Liver (tissue), 3 donors: ENCODE data around the gene VSIG10.

ENCODE experiments used
- EGR1 ChIP-seq, 2 donors: IDR thresholded peaks; 2 replicates each; pipeline ENCODE4 v1.6.1; 2016 to 2018; ENCODE audit warnings: antibody characterized with exemption in 2 of 2, low read depth in 2 of 2
- FOXA1 ChIP-seq: IDR thresholded peaks from 2 replicates; pipeline ENCODE4 v1.6.1; 2016; ENCODE audit warnings: antibody characterized with exemption
- GABPA ChIP-seq, 2 donors: IDR thresholded peaks in 1 of 2; conservative IDR thresholded peaks in 1 of 2; 2 replicates each; pipeline ENCODE4 v1.6.1; 2016; ENCODE audit warnings: antibody characterized with exemption in 2 of 2, mild to moderate bottlenecking in 1 of 2, moderate library complexity in 1 of 2
- HNF4G ChIP-seq: IDR thresholded peaks from 2 replicates; pipeline ENCODE4 v1.6.1; 2016; ENCODE audit warnings: antibody characterized with exemption
- RAD21 ChIP-seq, 2 donors: IDR thresholded peaks; 2 replicates each; pipeline ENCODE4 v1.6.1; 2016; ENCODE audit warnings: antibody characterized with exemption in 2 of 2, mild to moderate bottlenecking in 2 of 2
- RXRA ChIP-seq, 2 donors: IDR thresholded peaks; 2 replicates each; pipeline ENCODE4 v1.6.1; 2017 to 2018; ENCODE audit warnings: antibody characterized with exemption in 2 of 2, mild to moderate bottlenecking in 1 of 2
- SP1 ChIP-seq: IDR thresholded peaks from 2 replicates; pipeline ENCODE4 v1.6.1; 2018; ENCODE audit warnings: antibody characterized with exemption, mild to moderate bottlenecking
- TAF1 ChIP-seq: conservative IDR thresholded peaks from 2 replicates; pipeline ENCODE4 v1.6.1; 2016; ENCODE audit warnings: antibody characterized with exemption, mild to moderate bottlenecking
- YY1 ChIP-seq: IDR thresholded peaks from 2 replicates; pipeline ENCODE4 v1.6.1; 2016; ENCODE audit warnings: antibody characterized with exemption, mild to moderate bottlenecking
- TF ChIP-seq, protein P1 (sequence below): fragments of 150-350 bp; IDR thresholded peaks from 2 replicates; pipeline ENCODE4 v1.5.1; 2017; ENCODE audit warnings: improper control_type of control experiment, low read depth, low read length; ENCODE audit not compliant: missing input control
- TF ChIP-seq, protein P2 (sequence below): IDR thresholded peaks from 2 replicates; pipeline ENCODE4 v1.6.1; 2016; ENCODE audit warnings: antibody characterized with exemption, mild to moderate bottlenecking
- TF ChIP-seq, protein P3 (sequence below): IDR thresholded peaks from 2 replicates; pipeline ENCODE4 v1.6.1; 2016; ENCODE audit warnings: antibody characterized with exemption
- TF ChIP-seq, protein P4 (sequence below): IDR thresholded peaks from 2 replicates; pipeline ENCODE4 v1.6.1; 2016; ENCODE audit warnings: antibody characterized with exemption
- TF ChIP-seq, protein P5 (sequence below): IDR thresholded peaks from 2 replicates; pipeline ENCODE4 v1.6.1; 2016; ENCODE audit warnings: antibody characterized with exemption
- donor health status: healthy.
- donor health status: healthy.

DNA sequence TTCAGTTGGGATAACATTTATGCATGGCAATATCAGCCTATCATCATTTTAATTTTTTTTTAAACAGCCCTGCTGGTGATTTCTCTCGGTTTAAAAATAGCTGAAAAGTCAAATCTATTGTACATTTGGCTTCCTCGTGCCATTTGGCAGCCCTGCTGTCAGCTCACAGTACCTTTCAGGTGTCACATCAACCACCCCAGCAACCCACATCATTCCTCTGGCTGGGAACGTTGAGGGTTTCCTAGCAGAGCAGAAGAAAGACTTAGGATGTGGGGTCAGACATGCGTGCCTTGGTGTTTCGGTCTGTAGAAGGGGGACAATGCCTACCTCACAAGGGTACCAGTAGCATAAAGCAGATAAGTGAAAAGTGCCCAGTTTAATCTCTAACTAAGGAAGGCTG, 47.9 kb upstream of the VSIG10 start:
- TF ChIP-seq, protein P1, sequence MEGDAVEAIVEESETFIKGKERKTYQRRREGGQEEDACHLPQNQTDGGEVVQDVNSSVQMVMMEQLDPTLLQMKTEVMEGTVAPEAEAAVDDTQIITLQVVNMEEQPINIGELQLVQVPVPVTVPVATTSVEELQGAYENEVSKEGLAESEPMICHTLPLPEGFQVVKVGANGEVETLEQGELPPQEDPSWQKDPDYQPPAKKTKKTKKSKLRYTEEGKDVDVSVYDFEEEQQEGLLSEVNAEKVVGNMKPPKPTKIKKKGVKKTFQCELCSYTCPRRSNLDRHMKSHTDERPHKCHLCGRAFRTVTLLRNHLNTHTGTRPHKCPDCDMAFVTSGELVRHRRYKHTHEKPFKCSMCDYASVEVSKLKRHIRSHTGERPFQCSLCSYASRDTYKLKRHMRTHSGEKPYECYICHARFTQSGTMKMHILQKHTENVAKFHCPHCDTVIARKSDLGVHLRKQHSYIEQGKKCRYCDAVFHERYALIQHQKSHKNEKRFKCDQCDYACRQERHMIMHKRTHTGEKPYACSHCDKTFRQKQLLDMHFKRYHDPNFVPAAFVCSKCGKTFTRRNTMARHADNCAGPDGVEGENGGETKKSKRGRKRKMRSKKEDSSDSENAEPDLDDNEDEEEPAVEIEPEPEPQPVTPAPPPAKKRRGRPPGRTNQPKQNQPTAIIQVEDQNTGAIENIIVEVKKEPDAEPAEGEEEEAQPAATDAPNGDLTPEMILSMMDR: no peak
- TF ChIP-seq FOXA1 (no peak), RAD21 (IDR thresholded peaks at IDR 0.05) (no peak), EGR1 (IDR thresholded peaks at IDR 0.05; ENCODE audit: low read depth in 2 of 2) (no peak), YY1 (no peak), TAF1 (no peak), SP1 (no peak), HNF4G (no peak), GABPA (IDR thresholded peaks at IDR 0.05 in 1 of 2, conservative IDR thresholded peaks at IDR 0.05 in 1 of 2) (no peak), RXRA (IDR thresholded peaks at IDR 0.05) (no peak)
- TF ChIP-seq, protein P2, sequence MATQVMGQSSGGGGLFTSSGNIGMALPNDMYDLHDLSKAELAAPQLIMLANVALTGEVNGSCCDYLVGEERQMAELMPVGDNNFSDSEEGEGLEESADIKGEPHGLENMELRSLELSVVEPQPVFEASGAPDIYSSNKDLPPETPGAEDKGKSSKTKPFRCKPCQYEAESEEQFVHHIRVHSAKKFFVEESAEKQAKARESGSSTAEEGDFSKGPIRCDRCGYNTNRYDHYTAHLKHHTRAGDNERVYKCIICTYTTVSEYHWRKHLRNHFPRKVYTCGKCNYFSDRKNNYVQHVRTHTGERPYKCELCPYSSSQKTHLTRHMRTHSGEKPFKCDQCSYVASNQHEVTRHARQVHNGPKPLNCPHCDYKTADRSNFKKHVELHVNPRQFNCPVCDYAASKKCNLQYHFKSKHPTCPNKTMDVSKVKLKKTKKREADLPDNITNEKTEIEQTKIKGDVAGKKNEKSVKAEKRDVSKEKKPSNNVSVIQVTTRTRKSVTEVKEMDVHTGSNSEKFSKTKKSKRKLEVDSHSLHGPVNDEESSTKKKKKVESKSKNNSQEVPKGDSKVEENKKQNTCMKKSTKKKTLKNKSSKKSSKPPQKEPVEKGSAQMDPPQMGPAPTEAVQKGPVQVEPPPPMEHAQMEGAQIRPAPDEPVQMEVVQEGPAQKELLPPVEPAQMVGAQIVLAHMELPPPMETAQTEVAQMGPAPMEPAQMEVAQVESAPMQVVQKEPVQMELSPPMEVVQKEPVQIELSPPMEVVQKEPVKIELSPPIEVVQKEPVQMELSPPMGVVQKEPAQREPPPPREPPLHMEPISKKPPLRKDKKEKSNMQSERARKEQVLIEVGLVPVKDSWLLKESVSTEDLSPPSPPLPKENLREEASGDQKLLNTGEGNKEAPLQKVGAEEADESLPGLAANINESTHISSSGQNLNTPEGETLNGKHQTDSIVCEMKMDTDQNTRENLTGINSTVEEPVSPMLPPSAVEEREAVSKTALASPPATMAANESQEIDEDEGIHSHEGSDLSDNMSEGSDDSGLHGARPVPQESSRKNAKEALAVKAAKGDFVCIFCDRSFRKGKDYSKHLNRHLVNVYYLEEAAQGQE: no peak
- TF ChIP-seq, protein P3, sequence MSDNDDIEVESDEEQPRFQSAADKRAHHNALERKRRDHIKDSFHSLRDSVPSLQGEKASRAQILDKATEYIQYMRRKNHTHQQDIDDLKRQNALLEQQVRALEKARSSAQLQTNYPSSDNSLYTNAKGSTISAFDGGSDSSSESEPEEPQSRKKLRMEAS: no peak
- TF ChIP-seq, protein P4, sequence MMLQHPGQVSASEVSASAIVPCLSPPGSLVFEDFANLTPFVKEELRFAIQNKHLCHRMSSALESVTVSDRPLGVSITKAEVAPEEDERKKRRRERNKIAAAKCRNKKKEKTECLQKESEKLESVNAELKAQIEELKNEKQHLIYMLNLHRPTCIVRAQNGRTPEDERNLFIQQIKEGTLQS: no peak
- TF ChIP-seq, protein P5, sequence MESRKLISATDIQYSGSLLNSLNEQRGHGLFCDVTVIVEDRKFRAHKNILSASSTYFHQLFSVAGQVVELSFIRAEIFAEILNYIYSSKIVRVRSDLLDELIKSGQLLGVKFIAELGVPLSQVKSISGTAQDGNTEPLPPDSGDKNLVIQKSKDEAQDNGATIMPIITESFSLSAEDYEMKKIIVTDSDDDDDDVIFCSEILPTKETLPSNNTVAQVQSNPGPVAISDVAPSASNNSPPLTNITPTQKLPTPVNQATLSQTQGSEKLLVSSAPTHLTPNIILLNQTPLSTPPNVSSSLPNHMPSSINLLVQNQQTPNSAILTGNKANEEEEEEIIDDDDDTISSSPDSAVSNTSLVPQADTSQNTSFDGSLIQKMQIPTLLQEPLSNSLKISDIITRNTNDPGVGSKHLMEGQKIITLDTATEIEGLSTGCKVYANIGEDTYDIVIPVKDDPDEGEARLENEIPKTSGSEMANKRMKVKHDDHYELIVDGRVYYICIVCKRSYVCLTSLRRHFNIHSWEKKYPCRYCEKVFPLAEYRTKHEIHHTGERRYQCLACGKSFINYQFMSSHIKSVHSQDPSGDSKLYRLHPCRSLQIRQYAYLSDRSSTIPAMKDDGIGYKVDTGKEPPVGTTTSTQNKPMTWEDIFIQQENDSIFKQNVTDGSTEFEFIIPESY: no peak
